OCI-LY1 (cell line): ENCODE data around the gene SLC17A6.

Experiments used
- H2AFZ ChIP-seq: fragments of 200-600 bp; sonication (generic), shearing (Covaris generic); 2 replicates; pipeline ENCODE4 v1.6.0; 2014; ENCODE audit warnings: antibody characterized with exemption, mild to moderate bottlenecking, low read length
- H3F3A ChIP-seq: fragments of 200-600 bp; sonication (generic), shearing (Covaris generic); 2 replicates; pipeline ENCODE4 v1.6.0; 2014; ENCODE audit warnings: mild to moderate bottlenecking, antibody characterized with exemption, low read length, moderate library complexity; ENCODE audit not compliant: insufficient read depth
- H3K27ac ChIP-seq: fragments of 200-600 bp; sonication (generic); 2 replicates; pipeline ENCODE4 v1.5.1; 2014; ENCODE audit warnings: low read length, mixed run types, mild to moderate bottlenecking, low read depth; ENCODE audit not compliant: poor library complexity, severe bottlenecking
- H3K27me3 ChIP-seq: fragments of 200-600 bp; sonication (generic); 2 replicates; pipeline ENCODE4 v1.6.0; 2014; ENCODE audit warnings: antibody characterized with exemption, mild to moderate bottlenecking, low read length, moderate library complexity; ENCODE audit not compliant: insufficient read depth
- H3K36me3 ChIP-seq: fragments of 200-600 bp; sonication (generic); 2 replicates; pipeline ENCODE4 v1.6.1; 2014; ENCODE audit warnings: mild to moderate bottlenecking, antibody characterized with exemption, low read length, moderate library complexity, mixed read lengths; ENCODE audit not compliant: insufficient read depth
- H3K4me1 ChIP-seq: fragments of 200-600 bp; sonication (generic); 2 replicates; pipeline ENCODE4 v1.5.1; 2014; ENCODE audit warnings: mild to moderate bottlenecking, low read length, moderate library complexity; ENCODE audit not compliant: insufficient read depth, severe bottlenecking
- H3K4me2 ChIP-seq: fragments of 200-600 bp; sonication (generic), shearing (Covaris generic); 2 replicates; pipeline ENCODE4 v1.6.1; 2014; ENCODE audit warnings: low read length
- H3K4me3 ChIP-seq: fragments of 200-600 bp; sonication (generic); 2 replicates; pipeline ENCODE4 v1.5.1; 2014; ENCODE audit warnings: low read length, low read depth, mild to moderate bottlenecking, mixed read lengths; ENCODE audit not compliant: poor library complexity, severe bottlenecking
- H3K79me2 ChIP-seq: fragments of 200-600 bp; shearing (Covaris generic); 2 replicates; pipeline ENCODE4 v1.6.1; 2016; ENCODE audit warnings: mixed run types, low read length, mixed read lengths; ENCODE audit not compliant: insufficient read depth
- H3K9ac ChIP-seq: fragments of 200-600 bp; sonication (generic), shearing (Covaris generic); 2 replicates; pipeline ENCODE4 v1.6.1; 2014; ENCODE audit warnings: mild to moderate bottlenecking, low read length, mixed read lengths
- H3K9me2 ChIP-seq: fragments of 200-600 bp; sonication (generic), shearing (Covaris generic); 2 replicates; pipeline ENCODE4 v1.6.1; 2014; ENCODE audit warnings: low read depth, mild to moderate bottlenecking, low read length, mixed read lengths
- H3K9me3 ChIP-seq: fragments of 200-600 bp; shearing (Covaris generic); 2 replicates; pipeline ENCODE4 v1.6.1; 2014; ENCODE audit warnings: low read length, mixed read lengths
- H4K20me1 ChIP-seq: fragments of 200-600 bp; sonication (generic), shearing (Covaris generic); 2 replicates; pipeline ENCODE4 v1.6.0; 2016; ENCODE audit warnings: mild to moderate bottlenecking, low read length; ENCODE audit not compliant: insufficient read depth
- CTCF ChIP-seq: fragments of 200-600 bp; sonication (generic), shearing (Covaris generic); IDR thresholded peaks from 2 replicates; pipeline ENCODE4 v1.5.1; 2017; ENCODE audit warnings: mild to moderate bottlenecking, antibody characterized with exemption, low read length, moderate library complexity, mixed read lengths
- EZH2 ChIP-seq: fragments of 200-600 bp; sonication (generic), shearing (Covaris generic); IDR thresholded peaks from 2 replicates; pipeline ENCODE4 v1.8.0; 2017; ENCODE audit warnings: borderline replicate concordance, mixed run types, mild to moderate bottlenecking, antibody characterized with exemption, low read length, moderate library complexity, mixed read lengths

SLC17A6 gene

GRCh38 chr11:22416462-22416861 lies 78.3 kb downstream of the SLC17A6 start:
- TF ChIP-seq EZH2, result no peak
- no peak for TF ChIP-seq CTCF
- Histone ChIP-seq H3K9me3 (no peaks in the 10 kb centered on the region), H3K4me3 (no peak overlapping the region), H3K27ac (no peak overlapping the region), H3K36me3 (no peaks in the 10 kb centered on the region), H3K79me2 (no peaks in the 10 kb centered on the region), H3F3A (no peaks in the 10 kb centered on the region), H3K9me2 (no peaks in the 10 kb centered on the region), H3K4me1 (no peaks in the 10 kb centered on the region), H4K20me1 (no peaks in the 10 kb centered on the region), H3K4me2 (no peak overlapping the region), H3K9ac (no peak overlapping the region), H3K27me3 (no peaks in the 10 kb centered on the region), H2AFZ (no peak overlapping the region)

GRCh38 chr11:22426915-22427314 lies 88.7 kb downstream of the SLC17A6 start:
- no peaks in the 10 kb centered on the region for H3K9me2 ChIP-seq
- H3K79me2 ChIP-seq, result no peaks in the 10 kb centered on the region
- no peaks in the 10 kb centered on the region for H3F3A ChIP-seq
- no peaks in the 10 kb centered on the region for H4K20me1 ChIP-seq
- no peak overlapping the region for H3K4me2 ChIP-seq
- H3K36me3 ChIP-seq, result no peaks in the 10 kb centered on the region
- no peaks in the 10 kb centered on the region for H3K9me3 ChIP-seq
- H3K27ac ChIP-seq, result no peak overlapping the region
- H3K4me1 ChIP-seq, result no peaks in the 10 kb centered on the region
- H3K9ac ChIP-seq, result no peak overlapping the region
- no peak for TF ChIP-seq EZH2
- no peak for TF ChIP-seq CTCF
- no peak overlapping the region for H2AFZ ChIP-seq
- no peaks in the 10 kb centered on the region for H3K27me3 ChIP-seq
- no peak overlapping the region for H3K4me3 ChIP-seq
